Mammary epithelial cell (primary cell): ENCODE measurements around the gene CLC.

Source experiments
- EZH2 ChIP-seq: IDR thresholded peaks from 2 replicates; pipeline ENCODE4 v1.6.1; 2012; ENCODE audit warnings: low read length, inconsistent platforms, borderline replicate concordance
- TF ChIP-seq, protein P1 (sequence below), 2 donors: IDR thresholded peaks in 1 of 2; conservative IDR thresholded peaks in 1 of 2; 2 replicates each; pipeline ENCODE4 v1.5.1; 2011 to 2012; ENCODE audit warnings: inconsistent platforms in 2 of 2, low read length in 2 of 2, mild to moderate bottlenecking in 2 of 2, control low read depth in 1 of 2, low read depth in 1 of 2; ENCODE audit not compliant: insufficient read depth in 1 of 2; ENCODE audit errors: extremely low read depth in 1 of 2

DNA sequence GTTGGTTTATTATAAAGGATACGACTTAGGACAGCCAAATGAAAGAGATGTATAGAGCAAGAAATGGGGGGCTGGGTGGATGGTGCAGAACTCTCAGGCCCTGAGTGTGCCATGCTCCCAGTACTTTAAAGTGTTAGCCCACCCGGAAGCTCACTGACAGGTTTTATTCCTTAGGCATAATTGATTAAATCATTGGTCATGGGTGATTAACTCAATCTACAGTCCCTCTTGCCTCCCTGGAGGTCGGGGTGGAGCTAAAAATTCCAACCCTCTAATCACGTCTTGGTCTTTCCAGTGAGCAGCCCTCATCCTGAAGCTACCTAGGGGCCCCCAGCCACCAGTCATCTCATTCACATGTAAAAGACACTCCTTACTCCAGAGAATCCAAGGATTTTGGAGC, 31.0 kb upstream of the CLC start:
- TF ChIP-seq, protein P1, sequence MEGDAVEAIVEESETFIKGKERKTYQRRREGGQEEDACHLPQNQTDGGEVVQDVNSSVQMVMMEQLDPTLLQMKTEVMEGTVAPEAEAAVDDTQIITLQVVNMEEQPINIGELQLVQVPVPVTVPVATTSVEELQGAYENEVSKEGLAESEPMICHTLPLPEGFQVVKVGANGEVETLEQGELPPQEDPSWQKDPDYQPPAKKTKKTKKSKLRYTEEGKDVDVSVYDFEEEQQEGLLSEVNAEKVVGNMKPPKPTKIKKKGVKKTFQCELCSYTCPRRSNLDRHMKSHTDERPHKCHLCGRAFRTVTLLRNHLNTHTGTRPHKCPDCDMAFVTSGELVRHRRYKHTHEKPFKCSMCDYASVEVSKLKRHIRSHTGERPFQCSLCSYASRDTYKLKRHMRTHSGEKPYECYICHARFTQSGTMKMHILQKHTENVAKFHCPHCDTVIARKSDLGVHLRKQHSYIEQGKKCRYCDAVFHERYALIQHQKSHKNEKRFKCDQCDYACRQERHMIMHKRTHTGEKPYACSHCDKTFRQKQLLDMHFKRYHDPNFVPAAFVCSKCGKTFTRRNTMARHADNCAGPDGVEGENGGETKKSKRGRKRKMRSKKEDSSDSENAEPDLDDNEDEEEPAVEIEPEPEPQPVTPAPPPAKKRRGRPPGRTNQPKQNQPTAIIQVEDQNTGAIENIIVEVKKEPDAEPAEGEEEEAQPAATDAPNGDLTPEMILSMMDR (conservative IDR thresholded peaks at IDR 0.05 in 1 of 2, IDR thresholded peaks at IDR 0.05 in 1 of 2; ENCODE audit: extremely low read depth in 1 of 2, insufficient read depth in 1 of 2, low read depth in 1 of 2, low read length in 2 of 2) = no peak
- TF ChIP-seq EZH2 = no peak
